Mesothelial cell of epicardium (in vitro differentiated cells): ENCODE measurements around the gene EDEM3. TPM values are rescaled to one million over a fixed set of nuclear protein-coding genes. Genes with fewer than 3 reads are reported as not detected.

Experiments
- DNase-seq, 2 experiments: peaks; one replicate each; pipeline ENCODE4 v3.0.0; 2021; ENCODE audit warnings: low spot score in 2 of 2; ENCODE audit not compliant: unreplicated experiment in 2 of 2
- H3K27ac Mint-ChIP-seq: 2 replicates; pipeline ENCODE4 v1.8.0; 2021; ENCODE audit warnings: mixed read lengths
- H3K27me3 Mint-ChIP-seq: 2 replicates; pipeline ENCODE4 v1.8.0; 2021; ENCODE audit warnings: low read depth, mixed read lengths
- H3K36me3 Mint-ChIP-seq: 2 replicates; pipeline ENCODE4 v1.8.0; 2021; ENCODE audit warnings: mixed read lengths
- H3K4me1 Mint-ChIP-seq: 2 replicates; pipeline ENCODE4 v1.8.0; 2021; ENCODE audit warnings: mixed read lengths
- H3K4me3 Mint-ChIP-seq: 2 replicates; pipeline ENCODE4 v1.8.0; 2021; ENCODE audit warnings: mild to moderate bottlenecking, moderate library complexity, mixed read lengths
- H3K9me3 Mint-ChIP-seq: 2 replicates; pipeline ENCODE4 v1.8.0; 2021; ENCODE audit warnings: mixed read lengths
- total RNA-seq: library from RNA; stranded (reverse); gene quantifications from 3 replicates; pipeline ENCODE4 v1.2.1, GENCODE V29; 2021
- TF ChIP-seq, protein P1 (sequence below): fragments of 200-600 bp; sonication (generic); IDR thresholded peaks from one replicate; pipeline ENCODE4 v1.5.0; 2021; ENCODE audit warnings: antibody characterized with exemption; ENCODE audit not compliant: unreplicated experiment

The EDEM3 gene
- total RNA-seq, 1 donor from 2014 or later: 25.4 TPM

GRCh38 chr1:184775329-184775728 lies 20.7 kb upstream of the EDEM3 start:
- TF ChIP-seq, protein P1, sequence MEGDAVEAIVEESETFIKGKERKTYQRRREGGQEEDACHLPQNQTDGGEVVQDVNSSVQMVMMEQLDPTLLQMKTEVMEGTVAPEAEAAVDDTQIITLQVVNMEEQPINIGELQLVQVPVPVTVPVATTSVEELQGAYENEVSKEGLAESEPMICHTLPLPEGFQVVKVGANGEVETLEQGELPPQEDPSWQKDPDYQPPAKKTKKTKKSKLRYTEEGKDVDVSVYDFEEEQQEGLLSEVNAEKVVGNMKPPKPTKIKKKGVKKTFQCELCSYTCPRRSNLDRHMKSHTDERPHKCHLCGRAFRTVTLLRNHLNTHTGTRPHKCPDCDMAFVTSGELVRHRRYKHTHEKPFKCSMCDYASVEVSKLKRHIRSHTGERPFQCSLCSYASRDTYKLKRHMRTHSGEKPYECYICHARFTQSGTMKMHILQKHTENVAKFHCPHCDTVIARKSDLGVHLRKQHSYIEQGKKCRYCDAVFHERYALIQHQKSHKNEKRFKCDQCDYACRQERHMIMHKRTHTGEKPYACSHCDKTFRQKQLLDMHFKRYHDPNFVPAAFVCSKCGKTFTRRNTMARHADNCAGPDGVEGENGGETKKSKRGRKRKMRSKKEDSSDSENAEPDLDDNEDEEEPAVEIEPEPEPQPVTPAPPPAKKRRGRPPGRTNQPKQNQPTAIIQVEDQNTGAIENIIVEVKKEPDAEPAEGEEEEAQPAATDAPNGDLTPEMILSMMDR: no peak
- H3K4me1 Mint-ChIP-seq: peaks cover under 1% of the 10 kb centered on the region
- H3K36me3 Mint-ChIP-seq: no peaks in the 10 kb centered on the region
- H3K27me3 Mint-ChIP-seq: no peaks in the 10 kb centered on the region
- no peak for DNase-seq
- H3K27ac Mint-ChIP-seq: no peak overlapping the region
- peaks cover 4% of the 10 kb centered on the region for H3K9me3 Mint-ChIP-seq
- no peak overlapping the region for H3K4me3 Mint-ChIP-seq

- Mint-ChIP-seq H3K4me3 (no peak overlapping the region), H3K9me3 (peaks cover 4% of the 10 kb centered on the region), H3K36me3 (no peaks in the 10 kb centered on the region), H3K27ac (no peak overlapping the region), H3K27me3 (peaks cover 5% of the 10 kb centered on the region), H3K4me1 (peaks cover 3% of the 10 kb centered on the region)
- DNase-seq: no peak
- TF ChIP-seq, protein P1: no peak
Observed at GRCh38 chr1:184773762-184774320, 19.2 kb upstream of the EDEM3 start.

GRCh38 chr1:184771190-184771691 lies 16.6 kb upstream of the EDEM3 start:
- Mint-ChIP-seq H3K9me3 (peaks cover 4% of the 10 kb centered on the region), H3K27ac (no peak overlapping the region), H3K4me3 (no peak overlapping the region), H3K4me1 (peaks cover 3% of the 10 kb centered on the region), H3K36me3 (no peaks in the 10 kb centered on the region), H3K27me3 (peaks cover 7% of the 10 kb centered on the region)
- no peak for DNase-seq
- TF ChIP-seq, protein P1: no peak

DNA sequence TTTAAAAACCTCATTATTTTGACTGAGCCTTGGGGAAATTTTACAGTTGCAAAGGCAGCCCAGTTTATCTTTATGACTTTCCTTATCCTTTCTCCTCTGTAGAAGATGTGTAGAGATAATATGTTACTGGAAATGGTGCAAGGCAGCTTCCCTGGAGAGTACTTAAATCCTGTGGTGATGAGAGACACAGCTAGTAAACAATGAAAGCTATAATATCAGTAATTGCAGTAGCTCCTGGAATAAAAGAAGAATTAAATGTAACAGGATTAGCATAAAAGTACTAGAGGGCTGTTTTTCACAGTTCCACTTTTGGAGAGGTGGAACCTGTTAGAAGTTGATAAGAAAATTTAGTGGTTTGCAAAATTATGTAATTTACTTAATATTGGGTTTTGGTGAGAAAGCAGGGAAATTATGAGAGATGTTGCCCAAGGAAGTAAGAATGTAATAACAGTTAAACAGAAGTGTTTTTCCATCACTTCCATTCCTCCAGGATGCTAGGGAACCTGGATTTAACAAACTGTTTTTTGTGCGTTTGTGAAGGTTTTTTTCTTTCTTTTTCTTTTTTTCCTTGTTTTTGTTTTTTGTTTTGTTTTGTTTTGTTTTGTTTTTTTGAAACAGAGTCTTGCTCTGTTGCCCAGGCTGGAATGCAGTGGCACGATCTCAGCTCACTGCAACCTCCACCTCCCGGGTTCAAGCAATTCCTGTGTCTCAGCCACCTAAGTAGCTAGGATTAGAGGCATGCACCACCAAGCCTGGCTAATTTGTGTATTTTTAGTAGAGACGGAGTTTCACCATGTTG lies 15.7 kb upstream of the EDEM3 start:
- Mint-ChIP-seq H3K36me3 (no peaks in the 10 kb centered on the region), H3K4me3 (no peak overlapping the region), H3K27ac (no peak overlapping the region), H3K4me1 (peaks cover 3% of the 10 kb centered on the region), H3K9me3 (peaks cover 2% of the 10 kb centered on the region), H3K27me3 (peaks cover 7% of the 10 kb centered on the region)
- no peak for DNase-seq
- TF ChIP-seq, protein P1: no peak

DNA sequence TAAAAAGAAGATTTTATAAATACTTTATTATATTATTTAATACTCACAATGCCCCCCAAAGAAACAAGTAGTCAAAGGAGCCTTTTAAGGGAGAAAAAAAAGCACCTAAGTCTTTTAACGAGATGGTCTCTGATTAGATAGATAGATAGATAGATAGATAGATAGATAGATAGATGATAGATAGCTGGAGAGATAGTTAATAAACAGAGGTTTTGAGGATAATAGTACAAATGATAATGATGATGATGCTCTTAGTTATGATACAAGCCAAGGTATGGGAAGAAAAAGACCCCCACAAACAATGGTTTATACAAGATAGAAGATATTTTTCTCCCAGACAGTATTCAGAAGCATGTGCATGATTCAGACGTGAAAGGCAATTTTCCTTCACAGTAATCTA lies 14.6 kb upstream of the EDEM3 start:
- TF ChIP-seq, protein P1: no peak
- DNase-seq: no peak
- H3K4me3 Mint-ChIP-seq: no peak overlapping the region
- no peaks in the 10 kb centered on the region for H3K36me3 Mint-ChIP-seq
- H3K27ac Mint-ChIP-seq: no peak overlapping the region
- peaks cover 7% of the 10 kb centered on the region for H3K27me3 Mint-ChIP-seq
- H3K4me1 Mint-ChIP-seq: peaks cover 3% of the 10 kb centered on the region
- no peaks in the 10 kb centered on the region for H3K9me3 Mint-ChIP-seq
